ENCODE data around the gene DNLZ.
"Not testable (repeated sequence)": the region's sequence is repeated elsewhere in the genome, so short reads cannot be mapped to it uniquely, and the experiment has no call there.

The DNLZ gene

DNA sequence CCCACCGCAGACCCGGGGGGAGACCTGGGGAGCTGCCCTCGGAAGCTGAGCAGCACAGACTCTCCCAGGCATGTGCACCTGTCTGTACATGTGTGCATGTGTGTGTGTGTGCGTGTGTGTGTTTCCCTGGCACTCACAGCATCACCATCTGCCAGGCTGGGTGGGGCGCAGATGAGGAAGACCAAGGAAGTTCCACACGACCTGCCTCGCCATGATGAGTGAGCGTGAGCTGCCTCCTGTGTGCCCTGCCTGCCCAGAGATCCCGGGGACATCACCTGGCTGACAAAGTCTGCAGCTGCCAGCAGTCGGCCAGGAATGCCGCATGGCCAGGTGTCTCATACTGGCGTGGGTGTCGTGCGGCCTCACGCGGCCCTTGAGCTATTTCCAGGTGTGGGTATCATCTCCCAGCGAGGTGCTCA is 40.2 kb downstream of the DNLZ start:
- Histone ChIP-seq H3K27me3 (replicated peaks; ENCODE audit: control insufficient read depth, insufficient read depth, low read length) (peaks cover 3% of the 10 kb centered on the region), H3K4me3 (replicated peaks; ENCODE audit: low read depth, low read length) (no peak overlapping the region), H3K36me3 (ENCODE audit: control insufficient read depth, insufficient read depth, low read length) (no peaks in the 10 kb centered on the region)
- TF ChIP-seq, protein P1, sequence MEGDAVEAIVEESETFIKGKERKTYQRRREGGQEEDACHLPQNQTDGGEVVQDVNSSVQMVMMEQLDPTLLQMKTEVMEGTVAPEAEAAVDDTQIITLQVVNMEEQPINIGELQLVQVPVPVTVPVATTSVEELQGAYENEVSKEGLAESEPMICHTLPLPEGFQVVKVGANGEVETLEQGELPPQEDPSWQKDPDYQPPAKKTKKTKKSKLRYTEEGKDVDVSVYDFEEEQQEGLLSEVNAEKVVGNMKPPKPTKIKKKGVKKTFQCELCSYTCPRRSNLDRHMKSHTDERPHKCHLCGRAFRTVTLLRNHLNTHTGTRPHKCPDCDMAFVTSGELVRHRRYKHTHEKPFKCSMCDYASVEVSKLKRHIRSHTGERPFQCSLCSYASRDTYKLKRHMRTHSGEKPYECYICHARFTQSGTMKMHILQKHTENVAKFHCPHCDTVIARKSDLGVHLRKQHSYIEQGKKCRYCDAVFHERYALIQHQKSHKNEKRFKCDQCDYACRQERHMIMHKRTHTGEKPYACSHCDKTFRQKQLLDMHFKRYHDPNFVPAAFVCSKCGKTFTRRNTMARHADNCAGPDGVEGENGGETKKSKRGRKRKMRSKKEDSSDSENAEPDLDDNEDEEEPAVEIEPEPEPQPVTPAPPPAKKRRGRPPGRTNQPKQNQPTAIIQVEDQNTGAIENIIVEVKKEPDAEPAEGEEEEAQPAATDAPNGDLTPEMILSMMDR (IDR thresholded peaks at IDR 0.05; ENCODE audit: insufficient read depth, low read length, poor library complexity, severe bottlenecking), result no peak
- DNase-seq (ENCODE audit: extremely low read depth, insufficient read length), result no peak

DNA sequence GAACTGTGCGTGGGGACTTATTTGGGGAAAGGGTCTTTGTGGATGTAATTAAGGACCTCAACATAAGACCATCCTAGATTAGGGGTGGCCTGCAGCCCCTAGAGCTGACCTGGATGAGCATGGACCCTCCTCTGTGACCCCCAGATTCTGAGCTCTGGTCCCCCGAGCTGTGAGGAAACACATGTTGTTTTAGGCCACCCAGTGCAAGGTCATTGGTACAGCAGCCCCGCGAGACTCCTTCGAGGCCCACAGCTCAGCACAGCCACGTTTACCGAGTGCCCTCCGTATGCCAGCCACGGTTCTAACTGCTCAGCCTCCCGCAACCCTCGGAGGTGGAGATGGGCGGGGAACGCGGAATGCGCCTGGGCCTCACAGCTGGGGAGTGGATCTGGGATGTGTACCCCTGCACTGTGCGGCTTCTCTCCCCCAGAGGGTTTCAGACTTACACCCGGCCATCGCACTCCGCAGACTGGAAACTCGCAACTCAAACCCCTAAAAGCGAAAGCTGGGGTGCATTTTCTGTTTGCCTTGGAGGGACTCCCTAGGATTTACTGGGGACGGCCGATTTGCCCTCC is 40.7 kb downstream of the DNLZ start:
- peaks cover 3% of the 10 kb centered on the region for H3K27me3 ChIP-seq (replicated peaks; ENCODE audit: control insufficient read depth, insufficient read depth, low read length)
- TF ChIP-seq, protein P1 (IDR thresholded peaks at IDR 0.05; ENCODE audit: insufficient read depth, low read length, poor library complexity, severe bottlenecking), result no peak
- no peak overlapping the region for H3K4me3 ChIP-seq (replicated peaks; ENCODE audit: low read depth, low read length)
- no peaks in the 10 kb centered on the region for H3K36me3 ChIP-seq (ENCODE audit: control insufficient read depth, insufficient read depth, low read length)
- no peak for DNase-seq (ENCODE audit: extremely low read depth, insufficient read length)

DNA sequence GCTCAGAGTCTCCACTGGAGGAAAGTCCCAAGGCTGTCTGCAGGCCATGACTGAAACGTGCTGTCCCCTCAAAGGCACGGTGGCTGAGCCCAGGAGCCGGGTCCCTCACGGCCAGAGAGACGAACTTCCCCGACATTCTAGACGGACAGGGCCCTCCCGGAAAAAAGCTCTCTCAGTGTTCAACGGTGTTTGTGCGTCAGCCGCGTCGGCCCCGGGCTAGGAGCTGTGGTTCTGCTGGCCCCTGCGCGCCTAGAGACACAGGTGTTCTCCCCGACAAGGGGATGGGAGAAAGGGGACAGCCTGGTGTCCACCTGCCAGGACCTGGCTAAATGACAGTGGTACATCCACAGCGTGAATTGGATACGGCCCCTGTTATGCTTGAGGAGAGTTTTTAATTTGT is 42.0 kb downstream of the DNLZ start:
- no peak overlapping the region for H3K4me3 ChIP-seq (replicated peaks; ENCODE audit: low read depth, low read length)
- H3K36me3 ChIP-seq (ENCODE audit: control insufficient read depth, insufficient read depth, low read length), result no peaks in the 10 kb centered on the region
- TF ChIP-seq, protein P1 (IDR thresholded peaks at IDR 0.05; ENCODE audit: insufficient read depth, low read length, poor library complexity, severe bottlenecking), result no peak
- no peak for DNase-seq (ENCODE audit: extremely low read depth, insufficient read length)
- peaks cover 5% of the 10 kb centered on the region for H3K27me3 ChIP-seq (replicated peaks; ENCODE audit: control insufficient read depth, insufficient read depth, low read length)

DNA sequence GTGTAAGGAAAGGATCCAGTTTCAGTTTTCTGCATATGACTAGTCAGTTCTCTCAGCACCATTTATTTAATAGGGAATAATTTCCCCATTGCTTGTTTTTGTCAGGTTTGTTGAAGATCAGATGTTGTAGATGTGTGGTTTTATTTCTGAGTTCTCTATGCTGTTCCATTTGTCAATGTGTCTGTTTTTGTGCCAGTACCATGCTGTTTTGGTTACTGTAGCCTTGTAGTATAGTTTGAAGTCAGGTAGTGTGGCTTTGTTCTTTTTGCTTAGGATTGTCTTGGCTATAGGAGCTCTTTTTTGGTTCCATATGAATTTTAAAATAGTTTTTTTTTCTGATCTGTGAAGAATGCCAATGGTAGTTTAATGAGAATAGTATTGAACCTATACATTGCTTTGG is 42.6 kb downstream of the DNLZ start:
- not testable (repeated sequence) for H3K4me3 ChIP-seq (replicated peaks; ENCODE audit: low read depth, low read length); H3K36me3 ChIP-seq (ENCODE audit: control insufficient read depth, insufficient read depth, low read length); H3K27me3 ChIP-seq (replicated peaks; ENCODE audit: control insufficient read depth, insufficient read depth, low read length); DNase-seq (ENCODE audit: extremely low read depth, insufficient read length)

DNA sequence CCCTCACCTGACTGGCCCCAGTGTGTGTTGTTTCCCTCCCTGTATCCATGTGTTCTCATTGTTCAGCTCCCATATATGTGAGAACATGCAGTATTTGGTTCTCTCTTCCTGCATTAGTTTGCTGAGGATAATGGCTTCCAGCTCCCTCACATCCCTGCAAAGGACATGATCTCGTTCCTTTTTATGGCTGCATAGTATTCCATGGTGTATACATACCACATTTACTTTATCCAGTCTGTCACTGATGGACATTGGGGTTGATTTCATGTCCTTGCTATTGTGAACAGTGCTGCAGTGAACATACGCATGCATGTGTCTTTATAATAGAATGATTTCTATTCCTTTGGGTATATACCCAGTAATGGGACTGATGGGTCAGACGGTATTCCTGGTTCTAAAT is 43.6 kb downstream of the DNLZ start:
- not testable (repeated sequence) for H3K4me3 ChIP-seq (replicated peaks; ENCODE audit: low read depth, low read length); H3K36me3 ChIP-seq (ENCODE audit: control insufficient read depth, insufficient read depth, low read length); H3K27me3 ChIP-seq (replicated peaks; ENCODE audit: control insufficient read depth, insufficient read depth, low read length); DNase-seq (ENCODE audit: extremely low read depth, insufficient read length)

DNA sequence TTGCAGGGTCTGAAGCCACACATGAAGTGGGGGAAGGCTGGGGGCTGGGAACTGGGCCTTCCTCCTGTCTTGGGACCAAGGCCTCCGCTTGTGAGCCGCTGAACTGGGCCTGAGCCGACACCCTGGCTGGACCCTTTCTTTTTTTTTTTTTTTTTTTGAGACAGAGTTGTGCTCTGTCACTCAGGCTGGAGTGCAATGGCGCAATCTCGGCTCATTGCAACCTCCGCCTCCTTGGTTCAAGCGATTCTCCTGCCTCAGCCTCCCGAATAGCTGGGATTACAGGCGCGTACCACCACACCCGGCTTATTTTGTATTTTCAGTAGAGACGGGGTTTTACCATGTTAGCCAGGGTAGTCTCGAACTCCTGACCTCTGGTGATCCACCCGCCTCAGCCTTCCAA is 44.3 kb downstream of the DNLZ start:
- not testable (repeated sequence) for H3K4me3 ChIP-seq (replicated peaks; ENCODE audit: low read depth, low read length); H3K27me3 ChIP-seq (replicated peaks; ENCODE audit: control insufficient read depth, insufficient read depth, low read length); DNase-seq (ENCODE audit: extremely low read depth, insufficient read length); H3K36me3 ChIP-seq (ENCODE audit: control insufficient read depth, insufficient read depth, low read length)

DNA sequence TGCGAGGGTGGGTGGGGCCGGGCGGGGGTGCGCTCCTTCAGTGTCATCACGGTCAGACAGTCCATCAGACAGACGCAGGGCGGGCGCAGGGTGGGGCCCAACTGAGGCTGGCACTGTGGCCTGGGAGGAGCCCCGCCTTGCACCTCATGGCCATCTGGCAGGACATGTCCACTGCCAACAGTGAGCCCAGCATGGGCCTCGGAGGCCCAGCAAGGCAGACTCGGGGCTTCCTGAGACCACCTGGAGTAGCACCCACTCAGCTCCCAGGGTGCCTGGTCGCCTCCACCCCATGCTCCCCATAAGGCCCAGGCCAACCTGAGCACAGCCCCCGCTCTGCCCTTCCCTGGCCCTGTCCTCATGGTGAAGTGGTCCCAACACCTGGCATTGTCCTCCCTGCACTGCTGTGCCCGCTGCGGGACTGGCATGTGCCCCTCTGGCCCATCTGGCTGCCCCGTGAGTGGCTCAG is 44.7 kb downstream of the DNLZ start:
- no peak for DNase-seq (ENCODE audit: extremely low read depth, insufficient read length)
- peaks cover 2% of the 10 kb centered on the region; the same call in 1 of the 2 replicates for H3K27me3 ChIP-seq (replicated peaks; ENCODE audit: control insufficient read depth, insufficient read depth, low read length)
- TF ChIP-seq, protein P1 (IDR thresholded peaks at IDR 0.05; ENCODE audit: insufficient read depth, low read length, poor library complexity, severe bottlenecking), result no peak
- H3K36me3 ChIP-seq (ENCODE audit: control insufficient read depth, insufficient read depth, low read length), result no peaks in the 10 kb centered on the region
- no peak overlapping the region for H3K4me3 ChIP-seq (replicated peaks; ENCODE audit: low read depth, low read length)

Data from GM06990 (cell line).